SU-DHL-6 (cell line): ENCODE results near the gene MOG.

Experiments used
- EZH2phosphoT487 ChIP-seq: fragments of 200-600 bp; sonication (generic), shearing (Covaris generic); conservative IDR thresholded peaks from 2 replicates; pipeline ENCODE4 v1.6.1; 2018; ENCODE audit warnings: mild to moderate bottlenecking, antibody characterized with exemption, low read length, moderate library complexity, mixed read lengths
- TF ChIP-seq, protein P1 (sequence below): fragments of 200-600 bp; sonication (generic); IDR thresholded peaks from one replicate; pipeline ENCODE4 v1.5.1; 2017; ENCODE audit warnings: antibody characterized with exemption, mild to moderate bottlenecking, low read length, moderate library complexity; ENCODE audit not compliant: insufficient read depth, poor library complexity, severe bottlenecking

DNA sequence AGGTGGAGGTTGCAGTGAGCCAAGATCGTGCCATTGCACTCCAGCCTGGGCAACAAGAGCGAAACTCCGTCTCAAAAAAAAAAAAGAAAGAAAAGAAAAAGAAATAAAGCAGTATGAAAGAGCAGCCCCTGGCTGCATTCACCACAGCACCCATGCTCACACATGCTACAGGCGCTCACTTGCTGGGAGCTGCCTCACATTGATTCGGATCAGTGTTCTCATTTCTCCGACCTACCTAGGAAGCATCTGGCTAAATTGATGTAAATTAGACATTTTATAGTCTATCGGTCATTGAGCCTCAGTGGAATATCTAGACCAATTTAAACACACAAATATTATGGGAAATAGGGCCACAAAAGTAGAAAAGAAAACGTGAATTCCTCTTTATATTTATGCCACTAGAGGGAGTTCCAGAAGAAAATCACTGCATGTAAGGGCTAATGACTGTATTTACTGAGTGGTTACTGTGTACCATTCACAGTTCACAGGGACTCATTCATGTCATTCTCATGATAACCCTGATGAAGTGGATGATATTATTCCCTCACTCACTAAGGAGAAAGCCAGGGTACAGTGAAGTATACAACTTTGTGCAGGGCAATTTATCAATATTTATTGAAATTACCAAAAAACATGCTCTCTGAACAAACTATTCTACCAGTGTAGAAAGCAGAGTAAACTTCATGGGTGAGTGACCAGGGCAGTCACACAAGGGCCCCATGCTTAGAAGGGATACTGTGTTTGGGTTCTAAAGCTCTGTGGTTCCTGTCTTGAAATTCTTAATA lies 5.3 kb upstream of the MOG start:
- TF ChIP-seq, protein P1, sequence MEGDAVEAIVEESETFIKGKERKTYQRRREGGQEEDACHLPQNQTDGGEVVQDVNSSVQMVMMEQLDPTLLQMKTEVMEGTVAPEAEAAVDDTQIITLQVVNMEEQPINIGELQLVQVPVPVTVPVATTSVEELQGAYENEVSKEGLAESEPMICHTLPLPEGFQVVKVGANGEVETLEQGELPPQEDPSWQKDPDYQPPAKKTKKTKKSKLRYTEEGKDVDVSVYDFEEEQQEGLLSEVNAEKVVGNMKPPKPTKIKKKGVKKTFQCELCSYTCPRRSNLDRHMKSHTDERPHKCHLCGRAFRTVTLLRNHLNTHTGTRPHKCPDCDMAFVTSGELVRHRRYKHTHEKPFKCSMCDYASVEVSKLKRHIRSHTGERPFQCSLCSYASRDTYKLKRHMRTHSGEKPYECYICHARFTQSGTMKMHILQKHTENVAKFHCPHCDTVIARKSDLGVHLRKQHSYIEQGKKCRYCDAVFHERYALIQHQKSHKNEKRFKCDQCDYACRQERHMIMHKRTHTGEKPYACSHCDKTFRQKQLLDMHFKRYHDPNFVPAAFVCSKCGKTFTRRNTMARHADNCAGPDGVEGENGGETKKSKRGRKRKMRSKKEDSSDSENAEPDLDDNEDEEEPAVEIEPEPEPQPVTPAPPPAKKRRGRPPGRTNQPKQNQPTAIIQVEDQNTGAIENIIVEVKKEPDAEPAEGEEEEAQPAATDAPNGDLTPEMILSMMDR: peak; percentile 74
- TF ChIP-seq EZH2phosphoT487: no peak
